ENCODE data around the gene RPEL1.

Gene RPEL1

GRCh38 chr10:103282961-103283360 lies 37.3 kb downstream of the RPEL1 start:
- DNase-seq = no peak

DNA sequence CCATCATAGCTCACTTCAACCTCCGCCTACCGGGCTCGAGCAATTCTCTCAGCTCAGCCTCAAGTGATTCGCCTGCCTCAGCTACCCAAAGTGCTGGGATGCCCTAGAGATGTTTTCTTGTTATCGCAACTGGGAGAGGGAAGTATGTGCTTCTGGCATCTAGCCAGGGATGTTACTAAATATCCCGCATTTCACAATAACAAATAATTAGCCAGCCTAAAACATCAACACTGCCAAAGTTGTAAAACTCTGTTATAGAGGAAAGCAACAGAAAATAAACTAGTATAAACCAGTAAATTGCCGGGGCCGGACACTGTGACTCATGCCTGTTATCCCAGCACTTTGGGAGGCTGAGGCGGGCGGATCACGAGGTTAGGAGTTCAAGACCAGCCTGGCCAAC lies 38.5 kb downstream of the RPEL1 start:
- no peak for DNase-seq

- no peak for DNase-seq
Observed at GRCh38 chr10:103287992-103288391, 42.3 kb downstream of the RPEL1 start.

DNA sequence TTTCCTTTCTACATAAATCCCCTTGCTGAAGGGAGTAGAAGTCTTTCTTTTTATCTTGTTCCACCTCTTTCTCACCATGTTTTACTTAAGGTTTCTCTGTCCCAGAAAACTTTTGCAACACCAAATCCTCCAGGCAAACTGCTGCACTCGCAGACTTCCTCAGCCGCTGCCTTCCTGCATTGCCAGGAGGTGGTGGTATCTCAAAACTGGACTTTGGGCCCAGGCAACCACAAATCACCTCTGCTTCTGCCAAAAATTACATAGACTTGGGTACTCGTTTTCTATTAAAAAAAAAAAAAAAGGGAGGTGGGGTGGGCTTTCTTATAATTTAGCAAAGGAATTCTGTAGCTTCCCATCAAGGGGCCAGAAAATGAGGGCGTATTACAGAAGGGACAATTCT lies 45.9 kb downstream of the RPEL1 start:
- no peak for DNase-seq

DNA sequence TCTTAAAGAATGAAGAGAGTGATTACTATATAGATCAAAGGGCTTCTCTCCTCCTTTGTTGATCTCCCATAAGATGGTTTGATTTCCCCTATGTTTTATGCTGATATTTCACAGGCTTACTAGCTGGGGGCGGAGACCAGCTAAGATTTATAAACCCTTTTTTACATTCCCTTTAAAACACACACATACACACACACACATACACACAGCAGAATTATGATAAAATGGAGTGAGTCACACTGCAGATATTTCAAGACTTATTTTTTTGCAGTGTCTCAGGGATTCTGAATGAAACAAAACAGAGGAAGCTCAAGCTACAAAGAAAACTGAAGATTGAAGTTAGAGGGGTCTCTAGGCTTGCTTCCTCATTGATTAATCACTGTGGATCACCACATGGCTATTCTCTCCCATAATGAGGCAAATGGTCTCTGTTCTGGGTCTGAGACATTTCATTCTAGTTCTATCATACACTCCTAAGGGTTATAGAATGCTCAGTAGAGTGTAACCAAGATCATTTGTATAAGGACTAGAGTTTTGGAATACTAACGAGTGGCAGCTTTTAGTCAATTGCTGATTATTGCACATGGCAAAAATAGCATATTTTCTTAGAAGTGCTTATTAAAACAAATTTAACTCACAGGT lies 49.8 kb downstream of the RPEL1 start:
- DNase-seq = no peak

Measured in activated CD4-positive, CD25-positive, alpha-beta regulatory T cell treated with anti-CD3 and anti-CD28 coated beads, Interleukin-2, amount 50 U/mL, for 72 hours (primary cell).